Ishikawa (cell line): ENCODE results near the gene C13orf42.
A peak's percentile ranks its signal among the peaks of the same experiment; 100 is the strongest.

Source experiments
- CEBPB ChIP-seq: IDR thresholded peaks from 2 replicates; pipeline ENCODE4 v1.6.1; 2012
- CREB1 ChIP-seq: IDR thresholded peaks from 2 replicates; pipeline ENCODE4 v1.6.1; 2012; ENCODE audit warnings: low read depth
- EGR1 ChIP-seq: IDR thresholded peaks from 2 replicates; pipeline ENCODE4 v1.6.1; 2012
- EP300 ChIP-seq: IDR thresholded peaks from 2 replicates; pipeline ENCODE4 v1.6.1; 2012; ENCODE audit warnings: borderline replicate concordance
- RAD21 ChIP-seq: IDR thresholded peaks from 2 replicates; pipeline ENCODE4 v1.6.1; 2012; ENCODE audit warnings: low read depth
- TCF12 ChIP-seq: IDR thresholded peaks from 2 replicates; pipeline ENCODE4 v1.6.1; 2012; ENCODE audit warnings: low read depth
- ZBTB7A ChIP-seq: IDR thresholded peaks from 2 replicates; pipeline ENCODE4 v1.6.1; 2012; ENCODE audit warnings: low read depth
- TF ChIP-seq, protein P1 (sequence below): IDR thresholded peaks from 2 replicates; pipeline ENCODE4 v1.6.1; 2012
- TF ChIP-seq, protein P2 (sequence below): IDR thresholded peaks from 2 replicates; pipeline ENCODE4 v1.6.1; 2012; ENCODE audit warnings: low read depth, mild to moderate bottlenecking

DNA sequence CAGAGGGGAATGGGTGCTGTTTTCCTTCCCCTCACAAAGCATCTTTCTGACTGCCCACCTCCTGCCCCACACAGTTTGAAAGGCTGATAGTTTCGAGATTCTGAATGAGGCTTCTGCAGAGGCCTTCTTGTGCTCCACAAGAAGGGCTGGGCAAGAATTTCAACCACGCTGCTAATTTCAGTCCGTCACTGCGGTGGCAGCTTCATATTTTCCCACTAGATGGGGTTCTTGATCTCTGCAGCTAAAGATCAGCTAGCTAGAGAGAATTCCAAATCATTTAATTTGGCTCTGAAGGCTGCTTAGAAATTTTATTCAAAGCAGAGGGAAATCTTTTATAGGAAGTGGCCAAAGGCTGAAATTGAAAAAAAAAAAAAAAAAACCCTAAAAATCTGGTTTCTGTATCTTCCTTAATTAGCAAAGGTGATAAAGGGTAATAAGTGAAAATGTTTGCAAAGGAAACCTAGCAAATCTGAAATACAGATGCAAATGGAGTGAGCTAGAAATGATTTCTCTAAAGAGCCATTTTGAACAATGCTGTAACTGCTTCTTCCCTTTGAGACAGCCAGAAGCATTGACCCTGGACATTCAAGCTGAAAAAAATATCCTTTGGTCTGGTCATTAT lies 38.0 kb upstream of the C13orf42 start:
- TF ChIP-seq RAD21 (peak; percentile 90), EGR1 (no peak), ZBTB7A (no peak), EP300 (no peak), CEBPB (no peak), CREB1 (no peak), TCF12 (no peak)
- TF ChIP-seq, protein P1, sequence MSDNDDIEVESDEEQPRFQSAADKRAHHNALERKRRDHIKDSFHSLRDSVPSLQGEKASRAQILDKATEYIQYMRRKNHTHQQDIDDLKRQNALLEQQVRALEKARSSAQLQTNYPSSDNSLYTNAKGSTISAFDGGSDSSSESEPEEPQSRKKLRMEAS, result no peak
- TF ChIP-seq, protein P2, sequence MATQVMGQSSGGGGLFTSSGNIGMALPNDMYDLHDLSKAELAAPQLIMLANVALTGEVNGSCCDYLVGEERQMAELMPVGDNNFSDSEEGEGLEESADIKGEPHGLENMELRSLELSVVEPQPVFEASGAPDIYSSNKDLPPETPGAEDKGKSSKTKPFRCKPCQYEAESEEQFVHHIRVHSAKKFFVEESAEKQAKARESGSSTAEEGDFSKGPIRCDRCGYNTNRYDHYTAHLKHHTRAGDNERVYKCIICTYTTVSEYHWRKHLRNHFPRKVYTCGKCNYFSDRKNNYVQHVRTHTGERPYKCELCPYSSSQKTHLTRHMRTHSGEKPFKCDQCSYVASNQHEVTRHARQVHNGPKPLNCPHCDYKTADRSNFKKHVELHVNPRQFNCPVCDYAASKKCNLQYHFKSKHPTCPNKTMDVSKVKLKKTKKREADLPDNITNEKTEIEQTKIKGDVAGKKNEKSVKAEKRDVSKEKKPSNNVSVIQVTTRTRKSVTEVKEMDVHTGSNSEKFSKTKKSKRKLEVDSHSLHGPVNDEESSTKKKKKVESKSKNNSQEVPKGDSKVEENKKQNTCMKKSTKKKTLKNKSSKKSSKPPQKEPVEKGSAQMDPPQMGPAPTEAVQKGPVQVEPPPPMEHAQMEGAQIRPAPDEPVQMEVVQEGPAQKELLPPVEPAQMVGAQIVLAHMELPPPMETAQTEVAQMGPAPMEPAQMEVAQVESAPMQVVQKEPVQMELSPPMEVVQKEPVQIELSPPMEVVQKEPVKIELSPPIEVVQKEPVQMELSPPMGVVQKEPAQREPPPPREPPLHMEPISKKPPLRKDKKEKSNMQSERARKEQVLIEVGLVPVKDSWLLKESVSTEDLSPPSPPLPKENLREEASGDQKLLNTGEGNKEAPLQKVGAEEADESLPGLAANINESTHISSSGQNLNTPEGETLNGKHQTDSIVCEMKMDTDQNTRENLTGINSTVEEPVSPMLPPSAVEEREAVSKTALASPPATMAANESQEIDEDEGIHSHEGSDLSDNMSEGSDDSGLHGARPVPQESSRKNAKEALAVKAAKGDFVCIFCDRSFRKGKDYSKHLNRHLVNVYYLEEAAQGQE, result no peak
